Glomerular visceral epithelial cell (primary cell): ENCODE results near the gene TBC1D14.
"Not testable (repeated sequence)": the region's sequence is repeated elsewhere in the genome, so short reads cannot be mapped to it uniquely, and the experiment has no call there.

Experiments
- DNase-seq: peaks from one replicate; pipeline ENCODE4 v3.0.0-alpha.2; 2016; ENCODE audit errors: extremely low spot score

TBC1D14 gene

DNA sequence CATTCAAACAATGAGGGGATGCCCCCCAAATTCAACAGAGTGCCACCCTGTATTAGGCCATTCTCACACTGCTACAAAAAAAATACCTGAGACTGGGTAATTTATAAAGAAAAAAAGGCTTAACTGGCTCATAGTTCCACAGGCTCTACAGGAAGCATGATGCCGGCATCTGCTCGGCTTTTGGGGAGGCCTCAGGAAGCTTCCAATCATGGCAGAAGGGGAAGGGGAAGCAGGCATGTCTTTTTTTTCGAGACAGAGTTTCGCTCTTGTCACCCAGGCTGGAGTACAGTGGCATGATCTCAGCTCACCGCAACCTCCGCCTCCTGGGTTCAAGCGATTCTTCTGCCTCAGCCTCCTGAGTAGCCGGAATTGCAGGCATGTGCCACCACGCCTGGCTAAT is 18.7 kb upstream of the TBC1D14 start:
- not testable (repeated sequence) for DNase-seq

DNA sequence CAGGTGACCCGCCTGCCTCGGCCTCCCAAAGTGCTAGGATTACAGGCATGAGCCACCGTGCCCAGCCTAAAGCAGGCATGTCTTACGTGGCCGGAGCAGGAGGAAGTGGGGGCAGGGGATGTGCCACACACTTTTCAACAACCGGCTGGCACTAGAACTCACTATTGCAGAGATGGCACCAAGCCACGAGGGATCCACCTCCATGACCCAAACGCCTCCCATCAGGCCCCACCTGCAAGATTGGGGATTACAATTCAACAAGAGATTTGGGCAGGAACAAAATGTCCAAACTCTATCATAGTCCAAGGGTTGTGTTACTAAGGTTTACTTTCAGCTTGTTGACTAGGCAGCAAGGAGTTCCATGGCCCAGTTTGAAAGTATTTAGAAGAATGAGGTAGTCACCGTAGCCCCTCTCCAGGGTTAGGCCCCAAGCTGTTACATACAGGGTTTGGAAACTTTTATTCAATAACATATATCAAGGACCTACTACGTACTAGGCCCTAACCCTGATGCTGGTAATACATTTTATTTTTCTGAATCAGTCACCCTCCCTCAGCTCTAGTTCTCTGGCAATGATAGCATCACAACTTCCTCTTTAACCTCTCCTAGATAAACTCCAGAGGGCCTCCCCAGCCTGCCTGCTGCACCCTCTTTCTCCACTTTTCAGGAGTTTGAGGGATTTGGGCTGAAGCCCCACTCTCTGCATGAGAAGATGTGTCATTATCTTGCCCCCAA is 18.0 kb upstream of the TBC1D14 start:
- DNase-seq, result no peak

GRCh38 chr4:6892190-6892908 is 17.3 kb upstream of the TBC1D14 start:
- DNase-seq, result peak; percentile 65

- no peak for DNase-seq
Observed at GRCh38 chr4:6892909-6893202, 16.8 kb upstream of the TBC1D14 start.

DNA sequence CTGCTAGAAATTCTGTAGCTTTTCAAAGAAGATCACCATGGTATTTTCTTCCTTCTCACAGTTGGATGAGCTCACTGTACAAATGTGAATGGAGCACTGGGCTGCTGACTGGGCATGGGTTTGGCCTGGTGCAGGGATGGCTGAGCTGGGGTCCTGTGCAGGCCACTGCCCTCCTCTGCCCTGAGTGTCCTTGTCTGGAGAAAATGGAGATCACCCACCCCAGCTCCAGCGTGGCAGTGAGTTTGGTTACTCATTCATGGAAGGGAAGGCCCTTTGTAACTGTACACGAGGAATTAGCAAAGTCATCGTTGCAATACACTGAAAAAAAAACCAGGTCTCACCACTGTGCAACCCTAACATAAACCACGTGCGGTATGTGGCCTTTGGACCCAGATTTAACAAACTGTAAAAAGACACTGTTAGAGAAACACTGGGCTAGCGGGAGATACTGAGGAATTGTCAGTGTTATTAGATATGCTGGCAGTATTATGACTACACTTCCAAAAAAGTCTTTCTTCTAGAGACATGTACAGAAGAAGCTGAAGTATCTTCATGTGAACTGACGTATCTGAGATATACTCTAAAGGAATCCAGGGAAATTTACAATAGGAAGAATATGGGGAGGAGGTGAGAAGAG is 16.1 kb upstream of the TBC1D14 start:
- DNase-seq, result peak; percentile 53

DNA sequence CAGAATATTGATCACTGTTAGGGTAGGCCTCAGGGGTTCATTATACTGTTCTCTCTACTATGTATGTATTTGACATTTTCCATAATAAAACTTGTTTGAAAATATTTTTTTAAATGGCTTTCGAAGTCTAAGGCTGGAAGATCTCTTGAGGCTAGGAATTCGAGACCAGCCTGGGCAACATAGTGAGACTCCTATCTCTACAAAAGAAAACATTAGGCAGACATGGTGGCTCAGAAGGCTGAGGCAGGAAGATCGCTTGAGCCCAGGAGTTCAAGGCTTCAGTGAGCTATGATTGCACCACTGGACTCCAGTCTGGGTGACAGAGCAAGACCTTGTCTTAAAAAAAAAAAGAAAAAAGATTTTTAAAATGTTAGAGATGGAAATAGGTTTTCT is 15.5 kb upstream of the TBC1D14 start:
- no peak for DNase-seq

DNA sequence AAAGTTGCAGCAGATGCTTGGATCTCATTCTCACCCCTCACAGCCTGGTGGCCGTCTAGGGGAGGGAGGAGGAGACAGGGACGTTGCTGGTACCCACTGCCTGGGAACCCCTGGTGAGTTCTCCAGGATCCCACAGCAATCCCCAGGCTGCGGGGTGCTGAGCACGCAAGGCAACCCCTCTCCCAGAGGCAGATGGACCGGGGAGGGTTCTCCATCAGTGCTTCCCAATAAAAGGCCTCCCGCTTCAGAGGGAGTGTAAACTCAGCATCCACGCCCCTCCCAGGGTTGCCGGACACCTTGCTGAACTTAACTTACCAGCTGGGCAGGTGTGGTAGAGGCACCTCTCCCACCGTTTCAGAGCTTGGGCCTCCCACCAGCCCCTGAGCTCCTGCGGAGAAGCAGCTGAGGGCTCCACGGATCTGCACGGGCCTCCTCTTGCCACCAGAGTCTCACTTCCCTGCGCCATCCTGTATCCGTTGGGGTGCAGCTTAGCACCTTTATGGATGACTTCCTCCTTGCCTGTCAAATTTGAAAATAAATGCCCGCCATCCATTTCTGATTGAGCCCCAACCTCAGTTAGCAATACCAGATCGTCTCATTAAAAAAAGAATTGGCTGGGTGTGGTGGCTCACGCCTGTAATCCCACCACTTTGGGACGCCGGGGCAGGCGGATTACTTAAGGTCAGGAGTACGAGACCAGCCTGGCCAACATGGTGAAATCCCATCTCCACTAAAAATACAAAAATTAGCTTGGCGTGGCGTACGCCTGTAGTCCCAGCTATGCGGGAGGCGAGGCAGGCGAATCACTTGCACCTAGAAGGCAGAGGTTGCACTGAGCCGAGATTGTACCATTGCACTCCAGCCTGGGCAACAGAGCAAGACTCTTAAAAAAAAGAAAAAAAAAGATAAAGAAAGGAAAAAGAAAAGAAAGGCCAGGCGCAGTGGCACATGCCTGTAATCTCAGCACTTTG is 14.8 kb upstream of the TBC1D14 start:
- no peak for DNase-seq

- DNase-seq, result no peak
Observed at GRCh38 chr4:6896035-6896434, 13.6 kb upstream of the TBC1D14 start.

- no peak for DNase-seq
Observed at GRCh38 chr4:6898763-6899162, 10.9 kb upstream of the TBC1D14 start.

DNA sequence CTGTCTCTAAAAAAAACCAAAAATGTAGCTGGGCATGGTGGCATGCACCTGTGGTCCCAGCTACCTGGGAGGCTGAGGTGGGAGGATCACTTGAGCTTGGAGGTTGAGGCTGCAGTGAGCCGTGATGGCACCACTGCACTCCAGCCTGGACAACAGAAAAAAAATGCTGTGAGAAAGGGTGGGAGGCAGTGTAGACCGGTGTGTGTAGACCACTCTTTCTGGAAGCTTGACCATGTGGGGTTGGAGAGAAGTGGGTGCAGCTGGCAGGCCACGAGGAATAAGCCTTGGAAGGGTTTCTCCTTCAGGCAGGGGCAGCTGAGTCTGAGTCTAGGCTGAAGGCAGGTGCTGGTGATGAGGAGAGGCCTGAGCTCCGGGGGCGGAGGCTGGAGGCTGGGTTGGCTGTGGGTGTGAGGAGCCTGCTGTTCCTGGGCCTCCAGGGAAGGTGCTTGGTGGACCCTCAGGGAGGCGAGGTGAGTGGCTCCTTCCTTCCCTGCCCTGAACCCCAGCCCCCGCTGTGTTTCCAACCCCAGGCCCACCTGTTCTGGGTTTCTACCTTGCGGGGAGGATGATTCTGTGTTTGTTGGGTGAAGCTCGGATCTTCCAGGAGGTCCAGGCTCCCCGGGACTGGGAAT is 9.3 kb upstream of the TBC1D14 start:
- no peak for DNase-seq

GRCh38 chr4:6900956-6901355 is 8.7 kb upstream of the TBC1D14 start:
- no peak for DNase-seq

DNA sequence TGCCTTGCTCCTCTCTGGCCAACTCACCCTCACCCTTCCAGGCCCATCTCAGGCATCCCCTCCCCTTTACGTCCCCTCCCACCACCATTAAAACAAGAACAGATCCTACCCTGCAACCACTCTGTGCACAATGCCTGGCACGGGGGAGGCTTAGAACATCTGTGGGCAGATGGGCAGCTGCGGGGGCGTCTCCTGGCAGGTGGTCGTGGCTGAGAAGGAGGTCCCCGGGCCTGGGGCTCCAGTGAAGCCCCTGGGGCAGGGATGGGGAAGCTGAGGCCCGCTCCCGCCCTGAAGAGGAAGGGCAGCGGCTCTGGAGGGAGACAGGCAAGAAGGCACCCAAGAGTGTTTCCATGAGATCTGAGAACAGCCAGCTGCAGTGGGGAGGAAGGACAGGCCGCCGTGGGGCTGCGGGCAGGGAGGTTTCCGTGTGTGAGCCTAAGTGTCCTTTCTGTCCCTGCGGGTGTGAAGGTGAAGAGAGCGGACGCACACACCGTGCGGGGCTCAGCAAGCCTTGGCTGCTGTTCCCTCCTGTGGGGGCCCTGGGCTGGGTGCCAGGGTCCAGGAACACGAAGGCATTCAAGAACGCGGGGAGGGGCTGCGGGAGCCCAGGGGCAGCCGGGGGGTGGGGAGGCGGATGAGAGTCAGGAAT is 7.8 kb upstream of the TBC1D14 start:
- DNase-seq, result no peak

DNA sequence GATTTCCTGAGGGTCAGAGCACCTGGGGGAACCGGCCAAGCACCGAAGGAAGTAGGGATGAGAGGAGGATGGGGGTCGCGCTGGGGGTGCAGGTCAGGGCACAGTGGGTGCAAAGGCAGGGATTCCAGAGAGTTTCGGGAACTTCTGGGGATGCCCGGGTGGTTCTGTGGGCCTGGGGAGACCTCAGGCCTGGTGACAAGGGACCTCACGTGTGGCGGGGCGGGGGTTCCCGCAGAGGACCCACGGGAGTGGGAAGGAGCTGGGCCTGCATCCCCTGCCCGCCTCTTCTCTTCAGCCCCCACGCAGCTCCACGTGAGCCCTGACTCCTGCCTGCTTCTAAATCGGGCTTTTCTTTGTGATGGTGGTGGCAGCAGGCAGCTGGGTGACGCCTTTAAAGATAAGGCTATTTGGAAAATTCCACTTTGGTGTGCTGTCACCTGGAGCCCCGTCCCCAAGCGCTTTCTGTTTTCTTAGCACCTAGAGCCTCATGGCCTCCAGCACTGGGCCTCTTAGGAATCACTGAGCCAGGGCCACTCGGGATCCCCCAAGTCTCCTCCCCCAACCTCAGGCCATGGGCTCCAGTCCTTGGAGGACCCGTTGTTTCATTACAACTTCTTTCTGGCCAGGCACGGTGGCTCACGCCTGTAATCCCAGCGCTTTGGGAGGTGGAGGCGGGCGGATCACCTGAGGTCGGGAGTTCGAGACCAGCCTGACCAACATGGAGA is 7.1 kb upstream of the TBC1D14 start:
- no peak for DNase-seq

GRCh38 chr4:6905516-6906445 is 3.8 kb upstream of the TBC1D14 start:
- no peak for DNase-seq

GRCh38 chr4:6906486-6906885 is 3.1 kb upstream of the TBC1D14 start:
- not testable (repeated sequence) for DNase-seq

DNA sequence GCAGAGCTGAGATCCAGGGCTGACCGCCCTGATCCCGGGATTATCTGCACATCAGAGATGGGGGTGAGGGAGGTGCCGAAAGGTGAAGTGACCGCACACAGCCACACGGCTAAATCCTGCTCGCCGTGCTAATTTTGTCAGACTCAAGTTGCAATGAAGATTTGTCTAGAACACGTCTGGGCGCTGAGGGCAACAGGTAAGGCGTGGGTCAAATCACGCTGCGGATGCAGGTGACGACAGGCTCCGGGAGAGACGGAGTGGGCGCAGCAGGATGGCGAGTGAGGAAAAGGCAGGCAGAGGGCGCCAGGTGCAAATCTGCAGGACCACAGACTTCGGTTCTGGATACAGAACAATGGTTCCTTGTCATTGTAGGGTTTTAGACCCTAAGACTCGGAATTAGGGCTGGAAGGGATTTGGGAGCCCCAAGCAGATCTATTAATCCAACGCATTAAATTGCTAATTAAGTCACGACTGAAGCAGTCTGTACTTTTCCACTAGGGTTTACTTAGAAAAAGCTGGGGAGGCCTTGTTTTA is 1.9 kb upstream of the TBC1D14 start:
- DNase-seq, result no peak

DNA sequence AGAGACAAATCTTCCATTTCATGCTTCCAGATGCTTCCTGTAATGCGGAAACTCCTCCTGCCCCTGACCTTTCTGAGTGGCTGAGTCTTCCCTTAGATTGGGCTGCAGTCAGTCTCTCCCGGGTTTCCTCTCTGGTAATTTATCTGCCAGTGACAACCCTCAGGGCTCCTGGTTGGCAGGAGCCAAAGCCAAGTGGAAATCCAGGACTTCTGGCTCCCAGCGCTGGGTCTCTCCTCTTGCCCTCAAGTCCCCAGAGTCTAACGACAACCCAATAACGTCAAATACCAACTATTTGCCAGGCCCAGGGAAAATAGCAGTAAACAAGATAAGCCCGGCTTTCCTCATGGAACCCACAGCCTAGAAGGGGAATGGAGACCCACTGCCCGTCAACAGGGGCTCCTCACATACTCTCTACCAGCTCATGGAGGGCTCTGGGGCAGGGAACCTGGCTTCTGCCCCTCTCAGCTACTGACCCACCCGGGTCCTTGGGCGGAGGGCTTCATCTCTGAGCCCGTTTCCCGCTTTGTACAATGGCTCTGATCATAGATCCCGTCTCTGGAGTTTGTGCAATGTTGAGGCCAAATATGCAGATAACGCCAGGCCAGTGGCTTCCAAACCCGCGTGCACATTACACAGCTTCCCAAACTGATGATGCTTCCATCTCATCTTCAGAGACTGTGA is 1.1 kb upstream of the TBC1D14 start:
- no peak for DNase-seq

- DNase-seq, result no peak
Observed at GRCh38 chr4:6909970-6910339, 329 bp downstream of the TBC1D14 start.
